Astrocyte (in vitro differentiated cells and primary cell): ENCODE results near the gene ARHGEF37.

ENCODE experiments used
- CTCF ChIP-seq: IDR thresholded peaks from 2 replicates; pipeline ENCODE4 v1.5.1; 2011; ENCODE audit warnings: low read depth, mild to moderate bottlenecking, inconsistent platforms, low read length, moderate library complexity; ENCODE audit not compliant: insufficient read depth
- EZH2 ChIP-seq: IDR thresholded peaks from 2 replicates; pipeline ENCODE4 v1.6.1; 2012; ENCODE audit warnings: mild to moderate bottlenecking, low read length, inconsistent platforms; ENCODE audit not compliant: insufficient read depth

- TF ChIP-seq CTCF = no peak
- no peak for TF ChIP-seq EZH2
Measured at GRCh38 chr5:149611326-149611725, 30.0 kb downstream of the ARHGEF37 start.
